ENCODE measurements around the gene IL2RA.
A peak's percentile ranks its signal among the peaks of the same experiment; 100 is the strongest.
"Not testable (repeated sequence)": the region's sequence is repeated elsewhere in the genome, so short reads cannot be mapped to it uniquely, and the experiment has no call there.

IL2RA gene

GRCh38 chr10:6058682-6059475 is 3.3 kb downstream of the IL2RA start:
- DNase-seq (ENCODE audit: low read depth in 2 of 2): no peak

- no peak for DNase-seq (ENCODE audit: low read depth in 2 of 2)
Observed at GRCh38 chr10:6056411-6057135, 5.6 kb downstream of the IL2RA start.

- no peak for DNase-seq (ENCODE audit: low read depth in 2 of 2)
Observed at GRCh38 chr10:6055929-6056328, 6.2 kb downstream of the IL2RA start.

- no peak for DNase-seq (ENCODE audit: low read depth in 2 of 2)
Observed at GRCh38 chr10:6054884-6055283, 7.3 kb downstream of the IL2RA start.

- DNase-seq (ENCODE audit: low read depth in 2 of 2): no peak
Observed at GRCh38 chr10:6053816-6054631, 8.1 kb downstream of the IL2RA start.

GRCh38 chr10:6053303-6053702 is 8.9 kb downstream of the IL2RA start:
- DNase-seq (ENCODE audit: low read depth in 2 of 2): no peak

- peak; percentile 77 to 79 for DNase-seq (ENCODE audit: low read depth in 2 of 2)
Observed at GRCh38 chr10:6052247-6053221, 9.6 kb downstream of the IL2RA start.

GRCh38 chr10:6050801-6051445 is 11.2 kb downstream of the IL2RA start:
- peak; percentile 88 to 93 for DNase-seq (ENCODE audit: low read depth in 2 of 2)

GRCh38 chr10:6049031-6049400 is 13.2 kb downstream of the IL2RA start:
- no peak for DNase-seq (ENCODE audit: low read depth in 2 of 2)

- DNase-seq (ENCODE audit: low read depth in 2 of 2): no peak
Observed at GRCh38 chr10:6048281-6049030, 13.7 kb downstream of the IL2RA start.

GRCh38 chr10:6047847-6048246 is 14.3 kb downstream of the IL2RA start:
- DNase-seq (ENCODE audit: low read depth in 2 of 2): no peak

GRCh38 chr10:6046773-6047611 is 15.2 kb downstream of the IL2RA start:
- no peak for DNase-seq (ENCODE audit: low read depth in 2 of 2)

- no peak for DNase-seq (ENCODE audit: low read depth in 2 of 2)
Observed at GRCh38 chr10:6045878-6046772, 16.0 kb downstream of the IL2RA start.

- DNase-seq (ENCODE audit: low read depth in 2 of 2): no peak
Observed at GRCh38 chr10:6045314-6045848, 16.8 kb downstream of the IL2RA start.

GRCh38 chr10:6044751-6045313 is 17.3 kb downstream of the IL2RA start:
- no peak for DNase-seq (ENCODE audit: low read depth in 2 of 2)

GRCh38 chr10:6044060-6044459 is 18.1 kb downstream of the IL2RA start:
- no peak for DNase-seq (ENCODE audit: low read depth in 2 of 2)

GRCh38 chr10:6043377-6043776 is 18.8 kb downstream of the IL2RA start:
- not testable (repeated sequence) for DNase-seq (ENCODE audit: low read depth in 2 of 2)

Measured in stimulated activated CD8-positive, alpha-beta memory T cell treated with anti-CD3 and anti-CD28 coated beads, Interleukin-15, amount 100 ng/mL, for 48 hours (primary cell).